ENCODE measurements around the gene MRAS. TPM values are rescaled to one million over a fixed set of nuclear protein-coding genes. Genes with fewer than 3 reads are reported as not detected.

The MRAS gene
- total RNA-seq, 1 donor from 2014 or later: 40.1 TPM

DNA sequence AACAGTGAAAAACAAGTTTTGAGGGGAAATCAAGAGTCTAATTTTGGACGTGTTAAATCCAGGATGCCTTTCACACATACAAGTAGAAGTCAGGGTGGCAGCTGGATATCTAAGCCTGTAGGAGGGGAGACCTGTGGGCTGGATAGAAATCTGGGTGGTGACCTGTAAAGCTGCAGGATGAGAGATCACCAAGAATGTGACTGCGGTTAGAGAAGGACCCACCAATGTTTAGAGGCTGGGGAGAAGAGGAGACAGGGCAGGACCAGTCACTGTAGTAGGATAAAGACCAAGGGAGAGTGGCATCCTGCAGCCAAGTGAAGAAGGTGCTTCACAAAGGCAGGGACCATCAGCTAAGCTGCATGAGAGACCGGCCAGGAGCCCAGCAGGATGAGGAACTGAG is 36.2 kb downstream of the MRAS start:
- Mint-ChIP-seq H3K9me3 (peaks cover 10% of the 10 kb centered on the region), H3K36me3 (peaks cover 24% of the 10 kb centered on the region), H3K4me3 (no peak overlapping the region), H3K4me1 (peaks cover 14% of the 10 kb centered on the region), H3K27ac (no peak overlapping the region), H3K27me3 (ENCODE audit: low read depth) (no peaks in the 10 kb centered on the region)
- TF ChIP-seq CTCF (IDR thresholded peaks at IDR 0.05; ENCODE audit: unreplicated experiment): no peak
- no peak for DNase-seq (ENCODE audit: low spot score in 2 of 2, unreplicated experiment in 2 of 2)

- no peak for DNase-seq (ENCODE audit: low spot score in 2 of 2, unreplicated experiment in 2 of 2)
- no peaks in the 10 kb centered on the region for H3K27me3 Mint-ChIP-seq (ENCODE audit: low read depth)
- H3K4me1 Mint-ChIP-seq: peaks cover 17% of the 10 kb centered on the region
- H3K4me3 Mint-ChIP-seq: no peak overlapping the region
- TF ChIP-seq CTCF (IDR thresholded peaks at IDR 0.05; ENCODE audit: unreplicated experiment): no peak
- H3K27ac Mint-ChIP-seq: no peak overlapping the region
- H3K9me3 Mint-ChIP-seq: peaks cover 10% of the 10 kb centered on the region
- peaks cover 24% of the 10 kb centered on the region for H3K36me3 Mint-ChIP-seq
Observed at GRCh38 chr3:138384976-138385375, 36.6 kb downstream of the MRAS start.

DNA sequence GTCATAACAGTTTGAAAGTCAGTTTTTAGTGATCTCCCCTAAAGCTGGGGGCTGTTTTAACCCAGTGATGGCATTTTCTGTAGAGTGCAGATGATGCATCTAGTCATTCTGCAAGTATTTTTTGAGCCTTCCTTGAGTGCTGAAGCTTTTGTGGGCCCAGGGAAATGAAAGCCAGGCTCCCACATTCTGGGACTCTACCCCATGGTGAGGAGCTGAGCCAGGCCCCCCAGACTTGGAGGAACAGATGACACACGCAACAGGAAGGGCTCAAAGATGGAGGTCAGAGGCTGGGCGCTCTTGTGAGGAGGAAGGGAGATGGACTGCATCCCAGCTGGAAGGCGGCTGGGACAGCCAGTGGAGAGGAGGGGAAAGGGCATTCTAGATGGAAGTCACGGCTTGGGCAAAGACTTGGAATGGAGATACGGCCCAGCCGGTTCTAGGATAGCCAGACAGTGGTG is 40.8 kb downstream of the MRAS start:
- TF ChIP-seq CTCF (IDR thresholded peaks at IDR 0.05; ENCODE audit: unreplicated experiment): no peak
- Mint-ChIP-seq H3K4me3 (no peak overlapping the region), H3K27me3 (ENCODE audit: low read depth) (no peaks in the 10 kb centered on the region), H3K36me3 (peaks cover 16% of the 10 kb centered on the region), H3K9me3 (peaks cover 8% of the 10 kb centered on the region), H3K27ac (peak overlapping the region; percentile 88), H3K4me1 (peaks cover 26% of the 10 kb centered on the region)
- no peak for DNase-seq (ENCODE audit: low spot score in 2 of 2, unreplicated experiment in 2 of 2)

DNA sequence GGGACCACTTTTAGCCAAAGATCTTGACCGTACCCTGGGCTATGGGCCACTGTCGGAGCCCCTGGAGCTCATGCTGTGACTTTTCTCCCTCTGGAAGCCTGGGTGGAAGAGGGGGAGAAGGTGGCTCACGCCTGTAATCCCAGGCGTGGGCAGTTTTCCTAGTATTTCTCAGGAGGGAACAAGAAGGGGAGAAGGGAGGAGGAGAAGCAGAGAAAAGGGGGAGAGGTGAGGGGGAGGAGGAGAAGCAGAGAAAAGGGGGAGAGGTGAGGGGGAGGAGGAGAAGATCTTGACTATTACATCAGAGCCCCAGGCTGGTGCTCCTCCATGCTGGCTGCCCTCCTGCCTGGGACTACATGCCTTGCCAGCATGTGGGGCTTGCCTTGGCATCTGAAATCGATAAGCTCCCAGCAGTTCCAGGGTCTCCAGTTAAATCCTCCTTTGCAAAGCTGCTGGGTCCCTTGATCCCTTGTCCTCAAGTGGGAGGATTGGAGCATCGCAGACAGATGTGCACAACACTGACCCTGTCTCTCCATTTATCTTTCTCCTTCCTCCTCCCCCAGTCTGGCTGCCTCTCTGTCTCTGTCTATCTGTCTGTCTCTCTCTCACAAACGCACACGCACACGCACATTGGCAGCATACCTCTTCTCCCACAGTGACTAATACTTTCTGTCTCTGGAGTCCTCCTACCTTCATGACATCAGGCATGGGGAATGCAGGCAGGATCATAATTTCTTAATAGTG is 41.6 kb downstream of the MRAS start:
- Mint-ChIP-seq H3K36me3 (peaks cover 10% of the 10 kb centered on the region), H3K4me3 (no peak overlapping the region), H3K9me3 (no peaks in the 10 kb centered on the region), H3K4me1 (peaks cover 26% of the 10 kb centered on the region), H3K27ac (peak overlapping the region; percentile 88), H3K27me3 (ENCODE audit: low read depth) (no peaks in the 10 kb centered on the region)
- no peak for TF ChIP-seq CTCF (IDR thresholded peaks at IDR 0.05; ENCODE audit: unreplicated experiment)
- DNase-seq (ENCODE audit: low spot score in 2 of 2, unreplicated experiment in 2 of 2): peak in 1 of 2 experiments; percentile 52

GRCh38 chr3:138390582-138390932 is 42.2 kb downstream of the MRAS start:
- DNase-seq (ENCODE audit: low spot score in 2 of 2, unreplicated experiment in 2 of 2): no peak
- Mint-ChIP-seq H3K27me3 (ENCODE audit: low read depth) (no peaks in the 10 kb centered on the region), H3K4me3 (no peak overlapping the region), H3K4me1 (peaks cover 26% of the 10 kb centered on the region), H3K36me3 (peaks cover 10% of the 10 kb centered on the region), H3K27ac (peak overlapping the region; percentile 88), H3K9me3 (no peaks in the 10 kb centered on the region)
- no peak for TF ChIP-seq CTCF (IDR thresholded peaks at IDR 0.05; ENCODE audit: unreplicated experiment)

All from mesothelial cell of epicardium (in vitro differentiated cells).